Measurements from ENCODE around the gene CRIM1.

CRIM1 gene

GRCh38 chr2:36389091-36389564 is 33.5 kb downstream of the CRIM1 start:
- TF ChIP-seq, protein P1, sequence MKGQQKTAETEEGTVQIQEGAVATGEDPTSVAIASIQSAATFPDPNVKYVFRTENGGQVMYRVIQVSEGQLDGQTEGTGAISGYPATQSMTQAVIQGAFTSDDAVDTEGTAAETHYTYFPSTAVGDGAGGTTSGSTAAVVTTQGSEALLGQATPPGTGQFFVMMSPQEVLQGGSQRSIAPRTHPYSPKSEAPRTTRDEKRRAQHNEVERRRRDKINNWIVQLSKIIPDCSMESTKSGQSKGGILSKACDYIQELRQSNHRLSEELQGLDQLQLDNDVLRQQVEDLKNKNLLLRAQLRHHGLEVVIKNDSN (IDR thresholded peaks at IDR 0.05) = no peak
- TF ChIP-seq ZBTB7A (IDR thresholded peaks at IDR 0.05; ENCODE audit: low read depth) (no peak), TCF12 (IDR thresholded peaks at IDR 0.05; ENCODE audit: low read depth) (no peak), YY1 (IDR thresholded peaks at IDR 0.05; ENCODE audit: low read depth) (no peak), EP300 (IDR thresholded peaks at IDR 0.05; ENCODE audit: borderline replicate concordance) (no peak), EGR1 (IDR thresholded peaks at IDR 0.05) (no peak), NFIC (IDR thresholded peaks at IDR 0.05) (no peak), CEBPB (IDR thresholded peaks at IDR 0.05) (no peak), CREB1 (IDR thresholded peaks at IDR 0.05; ENCODE audit: low read depth) (no peak), RAD21 (IDR thresholded peaks at IDR 0.05; ENCODE audit: low read depth) (no peak), TEAD4 (IDR thresholded peaks at IDR 0.05) (no peak), MAX (IDR thresholded peaks at IDR 0.05) (no peak), TAF1 (IDR thresholded peaks at IDR 0.05; ENCODE audit: low read depth) (no peak), FOXM1 (IDR thresholded peaks at IDR 0.05; ENCODE audit: borderline replicate concordance, low read depth) (no peak)
- TF ChIP-seq, protein P2, sequence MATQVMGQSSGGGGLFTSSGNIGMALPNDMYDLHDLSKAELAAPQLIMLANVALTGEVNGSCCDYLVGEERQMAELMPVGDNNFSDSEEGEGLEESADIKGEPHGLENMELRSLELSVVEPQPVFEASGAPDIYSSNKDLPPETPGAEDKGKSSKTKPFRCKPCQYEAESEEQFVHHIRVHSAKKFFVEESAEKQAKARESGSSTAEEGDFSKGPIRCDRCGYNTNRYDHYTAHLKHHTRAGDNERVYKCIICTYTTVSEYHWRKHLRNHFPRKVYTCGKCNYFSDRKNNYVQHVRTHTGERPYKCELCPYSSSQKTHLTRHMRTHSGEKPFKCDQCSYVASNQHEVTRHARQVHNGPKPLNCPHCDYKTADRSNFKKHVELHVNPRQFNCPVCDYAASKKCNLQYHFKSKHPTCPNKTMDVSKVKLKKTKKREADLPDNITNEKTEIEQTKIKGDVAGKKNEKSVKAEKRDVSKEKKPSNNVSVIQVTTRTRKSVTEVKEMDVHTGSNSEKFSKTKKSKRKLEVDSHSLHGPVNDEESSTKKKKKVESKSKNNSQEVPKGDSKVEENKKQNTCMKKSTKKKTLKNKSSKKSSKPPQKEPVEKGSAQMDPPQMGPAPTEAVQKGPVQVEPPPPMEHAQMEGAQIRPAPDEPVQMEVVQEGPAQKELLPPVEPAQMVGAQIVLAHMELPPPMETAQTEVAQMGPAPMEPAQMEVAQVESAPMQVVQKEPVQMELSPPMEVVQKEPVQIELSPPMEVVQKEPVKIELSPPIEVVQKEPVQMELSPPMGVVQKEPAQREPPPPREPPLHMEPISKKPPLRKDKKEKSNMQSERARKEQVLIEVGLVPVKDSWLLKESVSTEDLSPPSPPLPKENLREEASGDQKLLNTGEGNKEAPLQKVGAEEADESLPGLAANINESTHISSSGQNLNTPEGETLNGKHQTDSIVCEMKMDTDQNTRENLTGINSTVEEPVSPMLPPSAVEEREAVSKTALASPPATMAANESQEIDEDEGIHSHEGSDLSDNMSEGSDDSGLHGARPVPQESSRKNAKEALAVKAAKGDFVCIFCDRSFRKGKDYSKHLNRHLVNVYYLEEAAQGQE (IDR thresholded peaks at IDR 0.05; ENCODE audit: low read depth) = no peak

DNA sequence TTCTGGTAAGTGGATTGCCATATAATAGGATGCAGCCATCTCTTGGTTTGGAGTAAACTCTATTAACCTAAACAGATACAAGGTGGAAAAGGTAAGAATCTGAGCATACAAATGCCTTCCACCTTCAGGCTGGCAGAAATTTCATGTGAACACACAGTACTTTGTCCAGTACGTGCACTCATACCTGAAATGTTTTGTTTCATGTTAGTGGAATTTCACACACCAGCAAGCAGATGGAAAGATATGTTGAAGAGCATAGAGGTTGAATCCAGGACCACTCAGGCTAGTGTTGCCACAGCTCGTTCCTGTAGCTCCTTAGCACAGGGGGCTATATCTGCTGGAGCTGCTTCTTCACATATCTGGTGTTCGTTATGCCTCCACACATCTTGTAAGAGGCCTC is 34.0 kb downstream of the CRIM1 start:
- TF ChIP-seq TAF1 (IDR thresholded peaks at IDR 0.05; ENCODE audit: low read depth) (no peak), CREB1 (IDR thresholded peaks at IDR 0.05; ENCODE audit: low read depth) (no peak), EP300 (IDR thresholded peaks at IDR 0.05; ENCODE audit: borderline replicate concordance) (no peak), MAX (IDR thresholded peaks at IDR 0.05) (no peak), FOXM1 (IDR thresholded peaks at IDR 0.05; ENCODE audit: borderline replicate concordance, low read depth) (no peak), TCF12 (IDR thresholded peaks at IDR 0.05; ENCODE audit: low read depth) (no peak), RAD21 (IDR thresholded peaks at IDR 0.05; ENCODE audit: low read depth) (no peak), ZBTB7A (IDR thresholded peaks at IDR 0.05; ENCODE audit: low read depth) (no peak), TEAD4 (IDR thresholded peaks at IDR 0.05) (no peak), CEBPB (IDR thresholded peaks at IDR 0.05) (no peak), EGR1 (IDR thresholded peaks at IDR 0.05) (no peak), NFIC (IDR thresholded peaks at IDR 0.05) (no peak)
- TF ChIP-seq, protein P1 (IDR thresholded peaks at IDR 0.05) = no peak
- TF ChIP-seq, protein P2 (IDR thresholded peaks at IDR 0.05; ENCODE audit: low read depth) = no peak

- TF ChIP-seq MAX (IDR thresholded peaks at IDR 0.05) = no peak
- TF ChIP-seq CEBPB (IDR thresholded peaks at IDR 0.05) = no peak
- TF ChIP-seq EP300 (IDR thresholded peaks at IDR 0.05; ENCODE audit: borderline replicate concordance) = no peak
- no peak for TF ChIP-seq EGR1 (IDR thresholded peaks at IDR 0.05)
- no peak for TF ChIP-seq RAD21 (IDR thresholded peaks at IDR 0.05; ENCODE audit: low read depth)
- TF ChIP-seq CREB1 (IDR thresholded peaks at IDR 0.05; ENCODE audit: low read depth) = no peak
- TF ChIP-seq TEAD4 (IDR thresholded peaks at IDR 0.05) = no peak
- TF ChIP-seq YY1 (IDR thresholded peaks at IDR 0.05; ENCODE audit: low read depth) = no peak
- no peak for TF ChIP-seq TCF12 (IDR thresholded peaks at IDR 0.05; ENCODE audit: low read depth)
- no peak for TF ChIP-seq FOXM1 (IDR thresholded peaks at IDR 0.05; ENCODE audit: borderline replicate concordance, low read depth)
- TF ChIP-seq ZBTB7A (IDR thresholded peaks at IDR 0.05; ENCODE audit: low read depth) = no peak
- TF ChIP-seq, protein P2 (IDR thresholded peaks at IDR 0.05; ENCODE audit: low read depth) = no peak
- TF ChIP-seq, protein P1 (IDR thresholded peaks at IDR 0.05) = no peak
- TF ChIP-seq NFIC (IDR thresholded peaks at IDR 0.05) = no peak
- no peak for TF ChIP-seq TAF1 (IDR thresholded peaks at IDR 0.05; ENCODE audit: low read depth)
These were observed 37.1 kb downstream of the CRIM1 start for GRCh38 chr2:36392571-36393255.
